ENCODE measurements around the gene DDX25. TPM values are rescaled to one million over a fixed set of nuclear protein-coding genes. Genes with fewer than 3 reads are reported as not detected.

Gene DDX25
- total RNA-seq, 1 donor from 2014 or later, result not detected

GRCh38 chr11:125892994-125893393 lies 11.3 kb upstream of the DDX25 start:
- peaks cover 15% of the 10 kb centered on the region for H3K4me1 ChIP-seq
- peaks cover 0 to 7% of the 10 kb centered on the region in 2 donors for H3K36me3 ChIP-seq
- intact Hi-C loops (cut with DNase I), result no loop called here
- H3K4me3 ChIP-seq, result no peak overlapping the region
- H3K9me3 ChIP-seq, result no peaks in the 10 kb centered on the region
- no peaks in the 10 kb centered on the region for H3K27me3 ChIP-seq
- no peak for DNase-seq (ENCODE audit: extremely low spot score in 2 of 2)
- H3K27ac ChIP-seq, result no peak overlapping the region
- TF ChIP-seq POLR2A (IDR thresholded peaks at IDR 0.05) (no peak), POLR2AphosphoS5 (IDR thresholded peaks at IDR 0.05; ENCODE audit: insufficient read depth in 1 of 2, low read depth in 1 of 2) (no peak), CTCF (IDR thresholded peaks at IDR 0.05) (no peak)

GRCh38 chr11:125901872-125902271 lies 2.4 kb upstream of the DDX25 start:
- Histone ChIP-seq H3K9me3 (no peaks in the 10 kb centered on the region), H3K4me1 (peaks cover 25% of the 10 kb centered on the region), H3K27me3 (peaks cover 7% of the 10 kb centered on the region), H3K36me3 (peaks cover 0 to 14% of the 10 kb centered on the region in 2 donors), H3K27ac (no peak overlapping the region), H3K4me3 (peak overlapping the region in 1 of 2 donors; percentile 53)
- TF ChIP-seq POLR2AphosphoS5 (IDR thresholded peaks at IDR 0.05; ENCODE audit: insufficient read depth in 1 of 2, low read depth in 1 of 2) (no peak), POLR2A (IDR thresholded peaks at IDR 0.05) (no peak), CTCF (IDR thresholded peaks at IDR 0.05) (no peak)
- intact Hi-C loops (cut with DNase I), result no loop called here
- no peak for DNase-seq (ENCODE audit: extremely low spot score in 2 of 2)

- Histone ChIP-seq H3K27me3 (peaks cover 7% of the 10 kb centered on the region), H3K27ac (peak overlapping the region; percentile 61), H3K9me3 (no peaks in the 10 kb centered on the region), H3K4me1 (peaks cover 25% of the 10 kb centered on the region), H3K4me3 (peak overlapping the region; percentile 53 to 74), H3K36me3 (peaks cover 0 to 14% of the 10 kb centered on the region in 2 donors)
- intact Hi-C loops (cut with DNase I), result no loop called here
- no peak for DNase-seq (ENCODE audit: extremely low spot score in 2 of 2)
- no peak for TF ChIP-seq POLR2AphosphoS5 (IDR thresholded peaks at IDR 0.05; ENCODE audit: insufficient read depth in 1 of 2, low read depth in 1 of 2)
- no peak for TF ChIP-seq POLR2A (IDR thresholded peaks at IDR 0.05)
- TF ChIP-seq CTCF (IDR thresholded peaks at IDR 0.05), result no peak
These were observed 1.9 kb upstream of the DDX25 start for GRCh38 chr11:125902277-125902926.

GRCh38 chr11:125902927-125903710 lies 1.2 kb upstream of the DDX25 start, which contains the start of gene PUS3:
PUS3 (minus strand) TSS chr11:125903206; CDS start chr11:125896284, 6,922 bp downstream.
- Histone ChIP-seq H3K9me3 (no peaks in the 10 kb centered on the region), H3K36me3 (peaks cover 0 to 14% of the 10 kb centered on the region in 2 donors), H3K4me3 (peak within 1 kb of the TSS; percentile 53 to 74), H3K27me3 (peaks cover 7% of the 10 kb centered on the region), H3K27ac (peak within 1 kb of the TSS; percentile 61), H3K4me1 (peaks cover 25% of the 10 kb centered on the region)
- DNase-seq (ENCODE audit: extremely low spot score in 2 of 2), result no peak
- TF ChIP-seq POLR2AphosphoS5 (IDR thresholded peaks at IDR 0.05; ENCODE audit: insufficient read depth in 1 of 2, low read depth in 1 of 2) (peak; percentile 71 to 96), CTCF (IDR thresholded peaks at IDR 0.05) (no peak)
- intact Hi-C loops (cut with DNase I), result no loop called here

All from vagina (tissue), 2 donors.